ENCODE measurements around the gene EGFR.

The EGFR gene

DNA sequence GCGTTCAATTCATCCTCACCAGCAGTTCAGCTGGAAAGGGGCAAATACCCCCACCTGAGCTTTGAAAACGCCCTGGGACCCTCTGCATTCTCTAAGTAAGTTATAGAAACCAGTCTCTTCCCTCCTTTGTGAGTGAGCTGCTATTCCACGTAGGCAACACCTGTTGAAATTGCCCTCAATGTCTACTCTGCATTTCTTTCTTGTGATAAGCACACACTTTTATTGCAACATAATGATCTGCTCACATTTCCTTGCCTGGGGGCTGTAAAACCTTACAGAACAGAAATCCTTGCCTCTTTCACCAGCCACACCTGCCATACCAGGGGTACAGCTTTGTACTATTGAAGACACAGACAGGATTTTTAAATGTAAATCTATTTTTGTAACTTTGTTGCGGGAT lies 190.5 kb downstream of the EGFR start:
- H3K4me3 ChIP-seq (ENCODE audit: low read depth, low read length), result no peak overlapping the region
- TF ChIP-seq MYC (IDR thresholded peaks at IDR 0.05; ENCODE audit: low read depth, low read length) (no peak), POLR2A (IDR thresholded peaks at IDR 0.05; ENCODE audit: extremely low read depth, insufficient read length) (no peak)
- TF ChIP-seq, protein P1, sequence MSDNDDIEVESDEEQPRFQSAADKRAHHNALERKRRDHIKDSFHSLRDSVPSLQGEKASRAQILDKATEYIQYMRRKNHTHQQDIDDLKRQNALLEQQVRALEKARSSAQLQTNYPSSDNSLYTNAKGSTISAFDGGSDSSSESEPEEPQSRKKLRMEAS (IDR thresholded peaks at IDR 0.05; ENCODE audit: low read depth, low read length), result no peak
- TF ChIP-seq, protein P2, sequence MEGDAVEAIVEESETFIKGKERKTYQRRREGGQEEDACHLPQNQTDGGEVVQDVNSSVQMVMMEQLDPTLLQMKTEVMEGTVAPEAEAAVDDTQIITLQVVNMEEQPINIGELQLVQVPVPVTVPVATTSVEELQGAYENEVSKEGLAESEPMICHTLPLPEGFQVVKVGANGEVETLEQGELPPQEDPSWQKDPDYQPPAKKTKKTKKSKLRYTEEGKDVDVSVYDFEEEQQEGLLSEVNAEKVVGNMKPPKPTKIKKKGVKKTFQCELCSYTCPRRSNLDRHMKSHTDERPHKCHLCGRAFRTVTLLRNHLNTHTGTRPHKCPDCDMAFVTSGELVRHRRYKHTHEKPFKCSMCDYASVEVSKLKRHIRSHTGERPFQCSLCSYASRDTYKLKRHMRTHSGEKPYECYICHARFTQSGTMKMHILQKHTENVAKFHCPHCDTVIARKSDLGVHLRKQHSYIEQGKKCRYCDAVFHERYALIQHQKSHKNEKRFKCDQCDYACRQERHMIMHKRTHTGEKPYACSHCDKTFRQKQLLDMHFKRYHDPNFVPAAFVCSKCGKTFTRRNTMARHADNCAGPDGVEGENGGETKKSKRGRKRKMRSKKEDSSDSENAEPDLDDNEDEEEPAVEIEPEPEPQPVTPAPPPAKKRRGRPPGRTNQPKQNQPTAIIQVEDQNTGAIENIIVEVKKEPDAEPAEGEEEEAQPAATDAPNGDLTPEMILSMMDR (IDR thresholded peaks at IDR 0.05; ENCODE audit: low read depth, low read length), result no peak
- no peak for DNase-seq (ENCODE audit: low read depth)

DNA sequence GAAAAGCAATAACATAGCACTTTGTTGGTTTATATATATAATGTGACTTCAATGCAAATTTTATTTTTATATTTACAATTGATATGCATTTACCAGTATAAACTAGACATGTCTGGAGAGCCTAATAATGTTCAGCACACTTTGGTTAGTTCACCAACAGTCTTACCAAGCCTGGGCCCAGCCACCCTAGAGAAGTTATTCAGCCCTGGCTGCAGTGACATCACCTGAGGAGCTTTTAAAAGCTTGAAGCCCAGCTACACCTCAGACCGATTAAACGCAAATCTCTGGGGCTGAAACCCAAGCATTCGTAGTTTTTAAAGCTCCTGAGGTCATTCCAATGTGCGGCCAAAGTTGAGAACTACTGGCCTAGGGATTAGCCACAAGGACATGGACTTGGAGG lies 191.4 kb downstream of the EGFR start:
- TF ChIP-seq POLR2A (IDR thresholded peaks at IDR 0.05; ENCODE audit: extremely low read depth, insufficient read length) (no peak), MYC (IDR thresholded peaks at IDR 0.05; ENCODE audit: low read depth, low read length) (no peak)
- TF ChIP-seq, protein P2 (IDR thresholded peaks at IDR 0.05; ENCODE audit: low read depth, low read length), result no peak
- TF ChIP-seq, protein P1 (IDR thresholded peaks at IDR 0.05; ENCODE audit: low read depth, low read length), result no peak
- DNase-seq (ENCODE audit: low read depth), result no peak
- H3K4me3 ChIP-seq (ENCODE audit: low read depth, low read length), result no peak overlapping the region

DNA sequence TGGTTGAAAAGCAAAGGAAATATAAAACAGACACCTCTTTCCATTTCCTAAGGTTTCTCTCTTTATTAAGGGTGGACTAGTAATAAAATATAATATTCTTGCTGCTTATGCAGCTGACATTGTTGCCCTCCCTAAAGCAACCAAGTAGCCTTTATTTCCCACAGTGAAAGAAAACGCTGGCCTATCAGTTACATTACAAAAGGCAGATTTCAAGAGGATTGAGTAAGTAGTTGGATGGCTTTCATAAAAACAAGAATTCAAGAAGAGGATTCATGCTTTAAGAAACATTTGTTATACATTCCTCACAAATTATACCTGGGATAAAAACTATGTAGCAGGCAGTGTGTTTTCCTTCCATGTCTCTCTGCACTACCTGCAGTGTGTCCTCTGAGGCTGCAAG lies 191.9 kb downstream of the EGFR start:
- no peak for TF ChIP-seq POLR2A (IDR thresholded peaks at IDR 0.05; ENCODE audit: extremely low read depth, insufficient read length)
- TF ChIP-seq, protein P1 (IDR thresholded peaks at IDR 0.05; ENCODE audit: low read depth, low read length), result no peak
- H3K4me3 ChIP-seq (ENCODE audit: low read depth, low read length), result no peak overlapping the region
- no peak for DNase-seq (ENCODE audit: low read depth)

DNA sequence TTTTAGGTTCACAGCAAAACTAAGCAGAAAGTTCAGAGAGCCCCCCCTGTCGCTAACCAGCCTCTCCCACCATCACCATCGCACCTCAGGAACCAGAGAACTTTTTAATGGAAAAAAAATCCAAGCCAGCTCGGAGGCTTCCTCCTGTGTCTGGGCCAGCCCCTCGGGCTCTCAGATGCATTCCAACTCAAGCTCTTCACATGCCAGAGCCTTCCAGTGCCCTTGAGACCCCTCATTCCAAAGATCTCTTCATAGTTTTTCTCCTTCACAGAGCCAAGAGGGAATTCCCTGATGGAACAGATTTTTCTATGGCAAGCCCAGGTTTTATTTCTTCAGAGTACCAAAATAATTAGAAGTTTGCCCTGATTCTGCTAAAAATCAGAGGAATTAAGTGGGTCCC lies 192.9 kb downstream of the EGFR start:
- TF ChIP-seq, protein P1 (IDR thresholded peaks at IDR 0.05; ENCODE audit: low read depth, low read length), result no peak
- no peak for TF ChIP-seq MYC (IDR thresholded peaks at IDR 0.05; ENCODE audit: low read depth, low read length)
- TF ChIP-seq, protein P2 (IDR thresholded peaks at IDR 0.05; ENCODE audit: low read depth, low read length), result no peak
- no peak for TF ChIP-seq POLR2A (IDR thresholded peaks at IDR 0.05; ENCODE audit: extremely low read depth, insufficient read length)
- no peak for DNase-seq (ENCODE audit: low read depth)
- no peak overlapping the region for H3K4me3 ChIP-seq (ENCODE audit: low read depth, low read length)

DNA sequence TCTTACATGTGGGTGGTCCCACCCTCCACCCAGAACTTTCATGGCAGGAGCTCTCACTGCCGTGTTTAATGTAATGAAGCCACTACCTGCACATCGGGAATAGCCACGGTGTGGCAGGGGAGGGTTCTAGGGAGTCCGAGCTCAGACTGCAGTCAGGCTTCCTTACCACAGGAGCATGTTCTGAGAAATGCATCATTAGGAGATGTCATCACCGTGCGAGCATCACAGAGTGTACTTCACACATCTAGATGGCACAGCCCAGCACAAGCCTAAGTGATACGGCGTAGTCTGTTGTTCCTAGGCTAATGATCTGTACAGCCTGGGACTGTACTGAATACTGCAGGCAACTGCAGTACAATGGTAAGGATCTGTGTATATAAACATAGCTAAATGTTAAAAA lies 193.4 kb downstream of the EGFR start:
- DNase-seq (ENCODE audit: low read depth), result no peak
- no peak for TF ChIP-seq POLR2A (IDR thresholded peaks at IDR 0.05; ENCODE audit: extremely low read depth, insufficient read length)
- H3K4me3 ChIP-seq (ENCODE audit: low read depth, low read length), result no peak overlapping the region

DNA sequence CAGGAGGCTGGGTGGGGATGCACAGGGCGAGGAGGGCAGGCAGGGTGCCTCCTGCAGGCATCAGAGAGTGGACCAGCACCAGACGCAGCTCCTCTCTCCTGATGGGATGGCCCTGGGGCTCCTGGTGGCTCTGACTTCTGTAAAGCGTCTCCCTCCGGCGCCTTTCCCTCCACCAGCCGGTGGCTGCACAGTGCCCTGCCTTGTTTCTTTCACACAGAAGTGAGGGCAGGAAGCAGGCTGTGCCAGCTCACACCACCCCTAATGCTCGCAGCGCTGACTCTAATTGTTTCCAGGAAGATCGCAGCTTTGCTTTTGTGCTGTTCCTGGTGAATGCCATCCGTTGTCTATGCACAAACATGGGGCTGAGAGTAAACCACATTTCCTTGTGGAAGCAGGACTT lies 194.0 kb downstream of the EGFR start:
- DNase-seq (ENCODE audit: low read depth), result no peak
- H3K4me3 ChIP-seq (ENCODE audit: low read depth, low read length), result no peak overlapping the region
- TF ChIP-seq, protein P1 (IDR thresholded peaks at IDR 0.05; ENCODE audit: low read depth, low read length), result no peak

DNA sequence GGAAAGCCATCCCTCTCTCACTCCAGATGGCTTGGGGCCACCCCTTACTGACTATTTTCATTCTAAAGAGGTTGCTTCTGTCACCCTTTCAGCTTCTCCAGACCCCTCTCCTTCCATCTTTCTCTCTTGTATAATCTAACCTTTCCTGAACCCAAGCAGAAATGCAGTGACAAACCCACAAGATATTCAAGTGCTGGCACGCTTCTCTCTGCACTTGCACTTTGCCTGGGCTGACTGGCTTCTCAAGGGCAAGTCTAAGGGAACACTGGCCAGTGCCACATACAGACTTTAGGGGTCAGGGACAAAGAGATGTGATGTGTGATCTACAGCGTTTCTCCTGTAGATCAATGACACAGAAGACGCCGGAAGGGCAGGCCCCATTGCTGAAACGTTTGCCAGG lies 195.9 kb downstream of the EGFR start:
- TF ChIP-seq MYC (IDR thresholded peaks at IDR 0.05; ENCODE audit: low read depth, low read length) (no peak), POLR2A (IDR thresholded peaks at IDR 0.05; ENCODE audit: extremely low read depth, insufficient read length) (no peak)
- TF ChIP-seq, protein P1 (IDR thresholded peaks at IDR 0.05; ENCODE audit: low read depth, low read length), result no peak
- TF ChIP-seq, protein P2 (IDR thresholded peaks at IDR 0.05; ENCODE audit: low read depth, low read length), result no peak
- DNase-seq (ENCODE audit: low read depth), result no peak
- no peak overlapping the region for H3K4me3 ChIP-seq (ENCODE audit: low read depth, low read length)
